ENCODE results near the gene CLPSL2.

The CLPSL2 gene

GRCh38 chr6:35747877-35748276, 28.5 kb upstream of the CLPSL2 start:
- DNase-seq = no peak

GRCh38 chr6:35750557-35750956, 25.8 kb upstream of the CLPSL2 start:
- no peak for DNase-seq

- no peak for DNase-seq
Observed at GRCh38 chr6:35751594-35751993, 24.8 kb upstream of the CLPSL2 start.

- DNase-seq = no peak
Observed at GRCh38 chr6:35752330-35752729, 24.1 kb upstream of the CLPSL2 start.

GRCh38 chr6:35754452-35755277, 21.7 kb upstream of the CLPSL2 start:
- DNase-seq = no peak

GRCh38 chr6:35755278-35755924, 21.0 kb upstream of the CLPSL2 start:
- no peak for DNase-seq

- DNase-seq = no peak
Observed at GRCh38 chr6:35757456-35758123, 18.8 kb upstream of the CLPSL2 start.

GRCh38 chr6:35759426-35759825, 17.0 kb upstream of the CLPSL2 start:
- no peak for DNase-seq

- no peak for DNase-seq
Observed at GRCh38 chr6:35765739-35766138, 10.7 kb upstream of the CLPSL2 start.

- no peak for DNase-seq
Observed at GRCh38 chr6:35769211-35769610, 7.2 kb upstream of the CLPSL2 start.

- DNase-seq = no peak
Observed at GRCh38 chr6:35771343-35771627, 5.1 kb upstream of the CLPSL2 start.

- DNase-seq = no peak
Observed at GRCh38 chr6:35774116-35774794, 2.1 kb upstream of the CLPSL2 start.

- no peak for DNase-seq
Observed at GRCh38 chr6:35775031-35775430, 1.4 kb upstream of the CLPSL2 start.

- DNase-seq = no peak
Observed at GRCh38 chr6:35777356-35778102, 1.1 kb downstream of the CLPSL2 start.

- no peak for DNase-seq
Observed at GRCh38 chr6:35778437-35778836, 2.0 kb downstream of the CLPSL2 start.

- DNase-seq = no peak
Observed at GRCh38 chr6:35780719-35781118, 4.3 kb downstream of the CLPSL2 start, which contains the start of gene CLPSL1. Gene CLPSL1 (plus strand): TSS chr6:35781019. CDS start chr6:35781111, 92 bp downstream.

- DNase-seq = no peak
Observed at GRCh38 chr6:35781290-35781689, 4.9 kb downstream of the CLPSL2 start.

- no peak for DNase-seq
Observed at GRCh38 chr6:35782424-35782823, 6.0 kb downstream of the CLPSL2 start.

- no peak for DNase-seq
Observed at GRCh38 chr6:35784200-35784599, 7.8 kb downstream of the CLPSL2 start.

GRCh38 chr6:35786272-35786671, 9.9 kb downstream of the CLPSL2 start:
- no peak for DNase-seq

- DNase-seq = no peak
Observed at GRCh38 chr6:35786810-35787209, 10.4 kb downstream of the CLPSL2 start.
